H1 (cell line): ENCODE results near the gene LRBA. TPM values are rescaled to one million over a fixed set of nuclear protein-coding genes. Genes with fewer than 3 reads are reported as not detected.

Experiments
- BRCA1 ChIP-seq: IDR thresholded peaks from 2 replicates; pipeline ENCODE4 v1.6.1; 2012; ENCODE audit warnings: low read depth, low read length, improper control_type of control experiment
- CHD2 ChIP-seq: IDR thresholded peaks from 2 replicates; pipeline ENCODE4 v1.6.1; 2012; ENCODE audit warnings: low read length, improper control_type of control experiment
- KDM4A ChIP-seq: IDR thresholded peaks from one replicate; pipeline ENCODE4 v1.7.1; 2012; ENCODE audit warnings: low read depth, mild to moderate bottlenecking, moderate library complexity, low read length, inconsistent platforms; ENCODE audit not compliant: severe bottlenecking
- POU5F1 ChIP-seq: IDR thresholded peaks from 2 replicates; pipeline ENCODE4 v1.6.1; 2011; ENCODE audit warnings: low read depth, mild to moderate bottlenecking, low read length, moderate library complexity
- SIRT6 ChIP-seq: IDR thresholded peaks from one replicate; pipeline ENCODE4 v1.7.1; 2012; ENCODE audit warnings: low read length, inconsistent platforms
- TBP ChIP-seq: IDR thresholded peaks from 2 replicates; pipeline ENCODE4 v1.6.1; 2011; ENCODE audit warnings: low read depth, low read length, improper control_type of control experiment
- polyA plus RNA-seq, 7 experiments: library from polyadenylated mRNA; depleted of rRNA in 3 of 7; stranded (reverse) in 5 of 7; unstranded in 2 of 7; fragments of >200 nt in 5 of 7; fragments of 200-250 nt in 2 of 7; gene quantifications; 1 replicate in 5 of 7; 2 replicates in 1 of 7; 4 replicates in 1 of 7; pipeline versions ENCODE4 v1.2.1 to v1.2.3, GENCODE V29; 2011 to 2013; ENCODE audit warnings: missing spikeins in 2 of 7, mixed read lengths in 2 of 7
- total RNA-seq: library from RNA; stranded (reverse); fragmentation: NEBNext Ultra II Directional; extraction: Animal tissue kit (Norgen Biotek cat#: 25700); gene quantifications from 2 replicates; pipeline ENCODE4 v1.2.1, GENCODE V29; 2021
- TF ChIP-seq, protein P1 (sequence below): IDR thresholded peaks from 2 replicates; pipeline ENCODE4 v1.6.1; 2011; ENCODE audit warnings: low read length, improper control_type of control experiment

The LRBA gene
- total and polyA plus RNA-seq, 2 of the 8 experiments (the other 6 are each of a cell fraction or from before 2014, with no cell fraction given), result 54.6 to 83.2 TPM

GRCh38 chr4:150457802-150458201 is 557.3 kb downstream of the LRBA start (continued):
- TF ChIP-seq, protein P1, sequence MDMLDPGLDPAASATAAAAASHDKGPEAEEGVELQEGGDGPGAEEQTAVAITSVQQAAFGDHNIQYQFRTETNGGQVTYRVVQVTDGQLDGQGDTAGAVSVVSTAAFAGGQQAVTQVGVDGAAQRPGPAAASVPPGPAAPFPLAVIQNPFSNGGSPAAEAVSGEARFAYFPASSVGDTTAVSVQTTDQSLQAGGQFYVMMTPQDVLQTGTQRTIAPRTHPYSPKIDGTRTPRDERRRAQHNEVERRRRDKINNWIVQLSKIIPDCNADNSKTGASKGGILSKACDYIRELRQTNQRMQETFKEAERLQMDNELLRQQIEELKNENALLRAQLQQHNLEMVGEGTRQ, result no peak
- TF ChIP-seq KDM4A (no peak), TBP (no peak), CHD2 (no peak), POU5F1 (no peak), BRCA1 (no peak), SIRT6 (no peak)
